Measurements from ENCODE around the gene NISCH. TPM values are rescaled to one million over a fixed set of nuclear protein-coding genes. Genes with fewer than 3 reads are reported as not detected.

Gene NISCH
- total and polyA plus RNA-seq, 12 donors: 24.0 to 56.3 (median 41.9) TPM

GRCh38 chr3:52521881-52522650 is 66.7 kb downstream of the NISCH start:
- no peak overlapping the region for H3K4me3 ChIP-seq
- intact Hi-C loops (cut with DNase I): loop anchor here in 1 of 10 donors (5.0 kb wide), 1 partner anchor 40 kb away; no protein-coding TSS in a partner anchor
- peaks cover 19 to 36% (median 26%) of the 10 kb centered on the region in 9 donors for H3K4me1 ChIP-seq
- TF ChIP-seq, protein P1, sequence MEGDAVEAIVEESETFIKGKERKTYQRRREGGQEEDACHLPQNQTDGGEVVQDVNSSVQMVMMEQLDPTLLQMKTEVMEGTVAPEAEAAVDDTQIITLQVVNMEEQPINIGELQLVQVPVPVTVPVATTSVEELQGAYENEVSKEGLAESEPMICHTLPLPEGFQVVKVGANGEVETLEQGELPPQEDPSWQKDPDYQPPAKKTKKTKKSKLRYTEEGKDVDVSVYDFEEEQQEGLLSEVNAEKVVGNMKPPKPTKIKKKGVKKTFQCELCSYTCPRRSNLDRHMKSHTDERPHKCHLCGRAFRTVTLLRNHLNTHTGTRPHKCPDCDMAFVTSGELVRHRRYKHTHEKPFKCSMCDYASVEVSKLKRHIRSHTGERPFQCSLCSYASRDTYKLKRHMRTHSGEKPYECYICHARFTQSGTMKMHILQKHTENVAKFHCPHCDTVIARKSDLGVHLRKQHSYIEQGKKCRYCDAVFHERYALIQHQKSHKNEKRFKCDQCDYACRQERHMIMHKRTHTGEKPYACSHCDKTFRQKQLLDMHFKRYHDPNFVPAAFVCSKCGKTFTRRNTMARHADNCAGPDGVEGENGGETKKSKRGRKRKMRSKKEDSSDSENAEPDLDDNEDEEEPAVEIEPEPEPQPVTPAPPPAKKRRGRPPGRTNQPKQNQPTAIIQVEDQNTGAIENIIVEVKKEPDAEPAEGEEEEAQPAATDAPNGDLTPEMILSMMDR (IDR thresholded peaks at IDR 0.05): no peak
- no peak overlapping the region for H3K27ac ChIP-seq
- peak in 1 of 2 donors; percentile 14 for DNase-seq
- ATAC-seq: no peak
- no peaks in the 10 kb centered on the region for H3K9me3 ChIP-seq
- 95 to 96% methylated on average over 33 of the region's 33 CpGs for WGBS, 2 donors
- no peaks in the 10 kb centered on the region for H3K27me3 ChIP-seq
- H3K36me3 ChIP-seq: peaks cover 0 to 100% (median 11%) of the 10 kb centered on the region in 9 donors

GRCh38 chr3:52522651-52523251 is 67.3 kb downstream of the NISCH start:
- no peak overlapping the region for H3K27ac ChIP-seq
- DNase-seq (peak in 1 of 2 donors; percentile 10), ATAC-seq (no peak)
- intact Hi-C loops (cut with DNase I): loop anchor here in 1 of 10 donors (5.0 kb wide), 1 partner anchor 40 kb away; no protein-coding TSS in a partner anchor
- H3K4me1 ChIP-seq: peaks cover 19 to 39% (median 29%) of the 10 kb centered on the region in 9 donors
- peaks cover 0 to 100% (median 13%) of the 10 kb centered on the region in 9 donors for H3K36me3 ChIP-seq
- 95 to 96% methylated on average over 14 of the region's 14 CpGs for WGBS, 2 donors
- H3K4me3 ChIP-seq: no peak overlapping the region
- H3K9me3 ChIP-seq: no peaks in the 10 kb centered on the region
- TF ChIP-seq, protein P1 (IDR thresholded peaks at IDR 0.05): no peak
- no peaks in the 10 kb centered on the region for H3K27me3 ChIP-seq

GRCh38 chr3:52523386-52524257 is 68.2 kb downstream of the NISCH start:
- peak in 1 of 2 donors; percentile 16 for DNase-seq
- intact Hi-C loops (cut with DNase I): loop anchor here in 1 of 10 donors (5.0 kb wide), 1 partner anchor 41 kb away; no protein-coding TSS in a partner anchor
- Histone ChIP-seq H3K36me3 (peaks cover 0 to 100% (median 19%) of the 10 kb centered on the region in 9 donors), H3K4me1 (peaks cover 19 to 44% (median 29%) of the 10 kb centered on the region in 9 donors), H3K4me3 (no peak overlapping the region), H3K9me3 (no peaks in the 10 kb centered on the region), H3K27me3 (no peaks in the 10 kb centered on the region), H3K27ac (peak overlapping the region in 1 of 10 donors; percentile 91)
- ATAC-seq: no peak
- 96 to 97% methylated on average over 26 of the region's 26 CpGs for WGBS, 2 donors
- TF ChIP-seq, protein P1 (IDR thresholded peaks at IDR 0.05): no peak

All from heart right ventricle (tissue), 16 donors.